ENCODE results near the gene FOXR2. TPM values are rescaled to one million over a fixed set of nuclear protein-coding genes. Genes with fewer than 3 reads are reported as not detected.

Gene FOXR2
- total RNA-seq, 1 donor, result not detected

- no peaks in the 10 kb centered on the region for H3K4me1 ChIP-seq (ENCODE audit: insufficient read depth, low read length)
- no peaks in the 10 kb centered on the region for H3K27me3 ChIP-seq (ENCODE audit: insufficient read depth, low read length)
- H3K9me3 ChIP-seq (ENCODE audit: low read depth, low read length), result no peaks in the 10 kb centered on the region
- no peak overlapping the region for H3K4me3 ChIP-seq (ENCODE audit: insufficient read depth, low read length)
- no peaks in the 10 kb centered on the region for H4K20me1 ChIP-seq (ENCODE audit: insufficient read depth, low read length)
- no peak overlapping the region for H3K4me2 ChIP-seq (ENCODE audit: insufficient read depth, low read length)
- no peak overlapping the region for H3K27ac ChIP-seq (ENCODE audit: low read depth, low read length)
- no peaks in the 10 kb centered on the region for H3K79me2 ChIP-seq (ENCODE audit: insufficient read depth, low read length)
- DNase-seq (ENCODE audit: insufficient read length, low spot score, missing footprints), result no peak
- TF ChIP-seq CTCF (IDR thresholded peaks at IDR 0.05; ENCODE audit: extremely low read depth, low read depth, low read length), result no peak
- no peaks in the 10 kb centered on the region for H3K36me3 ChIP-seq (ENCODE audit: insufficient read depth, low read length)
- H2AFZ ChIP-seq (ENCODE audit: low read length), result no peak overlapping the region
Measured at GRCh38 chrX:55636109-55636508, 12.9 kb downstream of the FOXR2 start.

- Histone ChIP-seq H3K4me1 (ENCODE audit: insufficient read depth, low read length) (no peaks in the 10 kb centered on the region), H2AFZ (ENCODE audit: low read length) (no peak overlapping the region), H3K27me3 (ENCODE audit: insufficient read depth, low read length) (no peaks in the 10 kb centered on the region)
Measured at GRCh38 chrX:55638933-55639332, 15.7 kb downstream of the FOXR2 start.

GRCh38 chrX:55640854-55641253 lies 17.7 kb downstream of the FOXR2 start:
- Histone ChIP-seq H4K20me1 (ENCODE audit: insufficient read depth, low read length) (no peaks in the 10 kb centered on the region), H3K4me1 (ENCODE audit: insufficient read depth, low read length) (no peaks in the 10 kb centered on the region), H3K4me2 (ENCODE audit: insufficient read depth, low read length) (no peak overlapping the region), H3K27ac (ENCODE audit: low read depth, low read length) (no peak overlapping the region), H3K9me3 (ENCODE audit: low read depth, low read length) (no peaks in the 10 kb centered on the region), H3K27me3 (ENCODE audit: insufficient read depth, low read length) (no peaks in the 10 kb centered on the region), H2AFZ (ENCODE audit: low read length) (no peak overlapping the region), H3K36me3 (ENCODE audit: insufficient read depth, low read length) (no peaks in the 10 kb centered on the region), H3K4me3 (ENCODE audit: insufficient read depth, low read length) (no peak overlapping the region), H3K79me2 (ENCODE audit: insufficient read depth, low read length) (no peaks in the 10 kb centered on the region)
- no peak for DNase-seq (ENCODE audit: insufficient read length, low spot score, missing footprints)
- TF ChIP-seq CTCF (IDR thresholded peaks at IDR 0.05; ENCODE audit: extremely low read depth, low read depth, low read length), result no peak

More at GRCh38 chrX:55638933-55639332, 15.7 kb downstream of the FOXR2 start:
- Histone ChIP-seq H3K36me3 (ENCODE audit: insufficient read depth, low read length) (no peaks in the 10 kb centered on the region), H3K4me2 (ENCODE audit: insufficient read depth, low read length) (no peak overlapping the region), H3K4me3 (ENCODE audit: insufficient read depth, low read length) (no peak overlapping the region), H3K9me3 (ENCODE audit: low read depth, low read length) (no peaks in the 10 kb centered on the region), H3K79me2 (ENCODE audit: insufficient read depth, low read length) (no peaks in the 10 kb centered on the region), H3K27ac (ENCODE audit: low read depth, low read length) (no peak overlapping the region), H4K20me1 (ENCODE audit: insufficient read depth, low read length) (no peaks in the 10 kb centered on the region)
- no peak for DNase-seq (ENCODE audit: insufficient read length, low spot score, missing footprints)
- no peak for TF ChIP-seq CTCF (IDR thresholded peaks at IDR 0.05; ENCODE audit: extremely low read depth, low read depth, low read length)

GRCh38 chrX:55648434-55648833 lies 25.2 kb downstream of the FOXR2 start:
- H3K4me1 ChIP-seq (ENCODE audit: insufficient read depth, low read length), result no peaks in the 10 kb centered on the region
- H3K9me3 ChIP-seq (ENCODE audit: low read depth, low read length), result no peaks in the 10 kb centered on the region
- H3K36me3 ChIP-seq (ENCODE audit: insufficient read depth, low read length), result no peaks in the 10 kb centered on the region
- no peak overlapping the region for H3K27ac ChIP-seq (ENCODE audit: low read depth, low read length)
- TF ChIP-seq CTCF (IDR thresholded peaks at IDR 0.05; ENCODE audit: extremely low read depth, low read depth, low read length), result no peak
- H3K4me3 ChIP-seq (ENCODE audit: insufficient read depth, low read length), result no peak overlapping the region
- no peaks in the 10 kb centered on the region for H3K79me2 ChIP-seq (ENCODE audit: insufficient read depth, low read length)
- no peak for DNase-seq (ENCODE audit: insufficient read length, low spot score, missing footprints)
- no peaks in the 10 kb centered on the region for H4K20me1 ChIP-seq (ENCODE audit: insufficient read depth, low read length)
- no peak overlapping the region for H3K4me2 ChIP-seq (ENCODE audit: insufficient read depth, low read length)
- H3K27me3 ChIP-seq (ENCODE audit: insufficient read depth, low read length), result no peaks in the 10 kb centered on the region
- H2AFZ ChIP-seq (ENCODE audit: low read length), result no peak overlapping the region

Measured in osteoblast (primary cell).